GM21737 (cell line): ENCODE results near the gene LENG1.
"Not testable (repeated sequence)": the region's sequence is repeated elsewhere in the genome, so short reads cannot be mapped to it uniquely, and the experiment has no call there.

Experiments
- ATAC-seq: cut with Tn5 transposase; IDR thresholded peaks from one replicate; pipeline ENCODE4 v1.9.1; 2021; ENCODE audit warnings: mild to moderate bottlenecking, moderate library complexity; ENCODE audit not compliant: unreplicated experiment

The LENG1 gene

GRCh38 chr19:54159352-54160181 lies at the start of gene LENG1:
Gene LENG1 (minus strand): TSS chr19:54159721. CDS start chr19:54159695, 26 bp downstream.
- ATAC-seq = peak; percentile 87

- no peak for ATAC-seq
These were observed 49.2 kb upstream of the LENG1 start for GRCh38 chr19:54208784-54209057.

GRCh38 chr19:54207983-54208783 lies 48.7 kb upstream of the LENG1 start:
- peak; percentile 28 for ATAC-seq

GRCh38 chr19:54207676-54207982 lies 48.1 kb upstream of the LENG1 start:
- ATAC-seq = no peak

- ATAC-seq = not testable (repeated sequence)
These were observed 47.7 kb upstream of the LENG1 start for GRCh38 chr19:54207193-54207592.

GRCh38 chr19:54206831-54207177 lies 47.3 kb upstream of the LENG1 start:
- ATAC-seq = no peak

- ATAC-seq = no peak
These were observed 46.7 kb upstream of the LENG1 start for GRCh38 chr19:54206030-54206830.

GRCh38 chr19:54204767-54205468 lies 45.4 kb upstream of the LENG1 start:
- no peak for ATAC-seq

- ATAC-seq = no peak
These were observed 43.7 kb upstream of the LENG1 start for GRCh38 chr19:54203151-54203611.

- no peak for ATAC-seq
These were observed 42.5 kb upstream of the LENG1 start for GRCh38 chr19:54201980-54202379.

- ATAC-seq = no peak
These were observed 41.7 kb upstream of the LENG1 start for GRCh38 chr19:54201172-54201701.

- ATAC-seq = no peak
These were observed 39.9 kb upstream of the LENG1 start for GRCh38 chr19:54199401-54199800.

- ATAC-seq = no peak
These were observed 37.6 kb upstream of the LENG1 start for GRCh38 chr19:54197121-54197520.

- no peak for ATAC-seq
These were observed 37.0 kb upstream of the LENG1 start for GRCh38 chr19:54196536-54196935.

GRCh38 chr19:54194463-54194862 lies 34.9 kb upstream of the LENG1 start:
- ATAC-seq = not testable (repeated sequence)

GRCh38 chr19:54193011-54193410 lies 33.5 kb upstream of the LENG1 start:
- ATAC-seq = no peak

GRCh38 chr19:54191811-54192453 lies 32.4 kb upstream of the LENG1 start:
- ATAC-seq = no peak

- ATAC-seq = peak; percentile 26
These were observed 31.7 kb upstream of the LENG1 start, which contains the start of gene TSEN34 for GRCh38 chr19:54191011-54191810. Gene TSEN34 (plus strand): TSS chr19:54191308. CDS start chr19:54191365, 57 bp downstream.

- ATAC-seq = peak; percentile 42
These were observed 31.0 kb upstream of the LENG1 start for GRCh38 chr19:54190503-54191010.
